ENCODE data around the gene TBX21. TPM values are rescaled to one million over a fixed set of nuclear protein-coding genes. Genes with fewer than 3 reads are reported as not detected.

Gene TBX21
- total RNA-seq, 1 experiment from 2014 or later = 0.20 TPM

DNA sequence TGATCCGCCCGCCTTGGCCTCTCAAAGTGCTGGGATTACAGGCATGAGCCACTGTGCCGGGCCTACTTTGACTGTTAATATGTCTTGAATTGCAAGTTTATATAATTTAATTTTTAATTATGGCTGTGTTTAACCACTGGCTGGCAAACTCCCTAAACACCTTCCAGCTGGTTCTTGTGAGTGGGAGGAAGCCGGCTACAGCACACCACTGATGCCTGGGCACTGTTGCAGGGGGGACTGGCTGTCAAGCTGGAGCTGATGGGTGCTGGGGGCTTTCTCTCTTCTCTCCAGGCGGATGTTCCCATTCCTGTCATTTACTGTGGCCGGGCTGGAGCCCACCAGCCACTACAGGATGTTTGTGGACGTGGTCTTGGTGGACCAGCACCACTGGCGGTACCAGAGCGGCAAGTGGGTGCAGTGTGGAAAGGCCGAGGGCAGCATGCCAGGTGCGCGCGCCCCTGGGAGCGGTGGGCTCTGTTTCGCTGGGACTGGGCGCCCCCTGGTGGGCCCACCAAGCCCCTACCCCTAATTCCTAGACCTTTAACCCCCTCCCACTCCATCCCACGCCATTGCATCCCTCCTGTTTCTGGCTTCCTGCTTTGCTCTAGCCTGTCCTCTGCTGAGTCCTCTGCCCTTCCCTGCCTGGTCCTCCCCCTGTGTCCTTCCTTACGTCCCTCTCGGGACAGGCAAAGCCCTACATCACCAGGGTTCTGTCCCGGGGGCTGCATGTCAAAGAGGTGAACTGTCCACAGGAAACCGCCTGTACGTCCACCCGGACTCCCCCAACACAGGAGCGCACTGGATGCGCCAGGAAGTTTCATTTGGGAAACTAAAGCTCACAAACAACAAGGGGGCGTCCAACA, 9.5 kb downstream of the TBX21 start:
- no peaks in the 10 kb centered on the region for H3K9me2 ChIP-seq (ENCODE audit: insufficient read depth)
- no peak overlapping the region for H3K4me3 ChIP-seq (replicated peaks in 1 of 2; ENCODE audit: low read depth in 1 of 2, low read length in 2 of 2)
- no peaks in the 10 kb centered on the region for H3K79me2 ChIP-seq (ENCODE audit: insufficient read depth, low read length)
- H3K9ac ChIP-seq (ENCODE audit: low read length) = no peak overlapping the region
- H3K27ac ChIP-seq (ENCODE audit: low read depth, low read length) = no peak overlapping the region
- CTCF ChIA-PET = no interaction called here
- no peaks in the 10 kb centered on the region for H4K20me1 ChIP-seq (ENCODE audit: insufficient read depth)
- H3K4me2 ChIP-seq (ENCODE audit: low read length) = no peak overlapping the region
- H3K27me3 ChIP-seq (ENCODE audit: insufficient read depth, low read length) = 0 out of 2 replicates have a peak, but pooled peaks cover 4% of the 10 kb centered on the region
- peak; percentile 76 for TF ChIP-seq RAD21 (IDR thresholded peaks at IDR 0.05; ENCODE audit: low read depth)
- no peak for TF ChIP-seq TCF7L2 (IDR thresholded peaks at IDR 0.05; ENCODE audit: borderline replicate concordance, extremely low read depth, insufficient read depth, insufficient read length)
- TF ChIP-seq, protein P1, sequence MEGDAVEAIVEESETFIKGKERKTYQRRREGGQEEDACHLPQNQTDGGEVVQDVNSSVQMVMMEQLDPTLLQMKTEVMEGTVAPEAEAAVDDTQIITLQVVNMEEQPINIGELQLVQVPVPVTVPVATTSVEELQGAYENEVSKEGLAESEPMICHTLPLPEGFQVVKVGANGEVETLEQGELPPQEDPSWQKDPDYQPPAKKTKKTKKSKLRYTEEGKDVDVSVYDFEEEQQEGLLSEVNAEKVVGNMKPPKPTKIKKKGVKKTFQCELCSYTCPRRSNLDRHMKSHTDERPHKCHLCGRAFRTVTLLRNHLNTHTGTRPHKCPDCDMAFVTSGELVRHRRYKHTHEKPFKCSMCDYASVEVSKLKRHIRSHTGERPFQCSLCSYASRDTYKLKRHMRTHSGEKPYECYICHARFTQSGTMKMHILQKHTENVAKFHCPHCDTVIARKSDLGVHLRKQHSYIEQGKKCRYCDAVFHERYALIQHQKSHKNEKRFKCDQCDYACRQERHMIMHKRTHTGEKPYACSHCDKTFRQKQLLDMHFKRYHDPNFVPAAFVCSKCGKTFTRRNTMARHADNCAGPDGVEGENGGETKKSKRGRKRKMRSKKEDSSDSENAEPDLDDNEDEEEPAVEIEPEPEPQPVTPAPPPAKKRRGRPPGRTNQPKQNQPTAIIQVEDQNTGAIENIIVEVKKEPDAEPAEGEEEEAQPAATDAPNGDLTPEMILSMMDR (IDR thresholded peaks at IDR 0.05 in 2 of 3, conservative IDR thresholded peaks at IDR 0.05 in 1 of 3; ENCODE audit: borderline replicate concordance in 1 of 3, insufficient read depth in 1 of 3, low read depth in 2 of 3, low read length in 2 of 3) = peak; percentile 45 to 54 (median 46); a peak in 5 of 6 replicates
- TF ChIP-seq ZFX (IDR thresholded peaks at IDR 0.05) = no peak
- TF ChIP-seq, protein P2, sequence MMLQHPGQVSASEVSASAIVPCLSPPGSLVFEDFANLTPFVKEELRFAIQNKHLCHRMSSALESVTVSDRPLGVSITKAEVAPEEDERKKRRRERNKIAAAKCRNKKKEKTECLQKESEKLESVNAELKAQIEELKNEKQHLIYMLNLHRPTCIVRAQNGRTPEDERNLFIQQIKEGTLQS (IDR thresholded peaks at IDR 0.05) = no peak
- no peak for DNase-seq (ENCODE audit: low read depth, low spot score)
- BruUV-seq (replicated peaks) = no TSS peak
- no peaks in the 10 kb centered on the region for H3K4me1 ChIP-seq (ENCODE audit: control insufficient read depth in 1 of 2, insufficient read depth in 2 of 2, low read length in 2 of 2)
- no peak overlapping the region for H2AFZ ChIP-seq (ENCODE audit: low read depth, low read length, poor library complexity, severe bottlenecking)
- RAD21 ChIA-PET (ENCODE audit: low non-redundant PET in 1 of 2, low total read pairs in 2 of 2, uncharacterized antibody in 2 of 2, unreplicated experiment in 2 of 2) = no interaction called here
- POLR2A ChIA-PET = no interaction called here
- peak; percentile 79 for ATAC-seq
- no peaks in the 10 kb centered on the region for H3K9me3 ChIP-seq (ENCODE audit: control insufficient read depth in 1 of 2, insufficient read depth in 1 of 2, low read depth in 1 of 2, low read length in 2 of 2)
- intact Hi-C loops (cut with micrococcal nuclease) = loop anchor here (2.0 kb wide), 1 partner anchor 78 kb away; no protein-coding TSS in a partner anchor
- no peaks in the 10 kb centered on the region for H3K36me3 ChIP-seq (ENCODE audit: control insufficient read depth in 1 of 2, insufficient read depth in 2 of 2, low read length in 2 of 2)
